GM18907 (cell line): ENCODE measurements around the gene ZNF660.
"Not testable (repeated sequence)": the region's sequence is repeated elsewhere in the genome, so short reads cannot be mapped to it uniquely, and the experiment has no call there.

Experiments used
- ATAC-seq: cut with Tn5 transposase; IDR thresholded peaks from one replicate; pipeline ENCODE4 v1.9.1; 2021; ENCODE audit warnings: mild to moderate bottlenecking, moderate library complexity; ENCODE audit not compliant: unreplicated experiment

ZNF660 gene

GRCh38 chr3:44584646-44585501 is at the start of gene ZNF660:
Gene ZNF660 (plus strand): TSS chr3:44584964. CDS start chr3:44594194, 9,230 bp downstream.
- peak; percentile 65 for ATAC-seq

- no peak for ATAC-seq
These were observed 49.4 kb upstream of the ZNF660 start for GRCh38 chr3:44535364-44535763.

GRCh38 chr3:44544811-44545210 is 40.0 kb upstream of the ZNF660 start:
- not testable (repeated sequence) for ATAC-seq

- ATAC-seq: peak; percentile 75
These were observed 29.9 kb upstream of the ZNF660 start, which contains the start of gene ZKSCAN7 for GRCh38 chr3:44554626-44555592. Gene ZKSCAN7 (plus strand): TSS chr3:44555193. CDS start chr3:44557048, 1,855 bp downstream.

- ATAC-seq: no peak
These were observed 29.0 kb upstream of the ZNF660 start for GRCh38 chr3:44555723-44556122.

GRCh38 chr3:44557074-44557473 is 27.7 kb upstream of the ZNF660 start:
- no peak for ATAC-seq

- ATAC-seq: no peak
These were observed 23.7 kb upstream of the ZNF660 start for GRCh38 chr3:44561076-44561475.

GRCh38 chr3:44562147-44562546 is 22.6 kb upstream of the ZNF660 start:
- no peak for ATAC-seq

- ATAC-seq: no peak
These were observed 16.2 kb upstream of the ZNF660 start for GRCh38 chr3:44568561-44568960.

GRCh38 chr3:44571024-44571423 is 13.7 kb upstream of the ZNF660 start:
- ATAC-seq: no peak

GRCh38 chr3:44576613-44577012 is 8.2 kb upstream of the ZNF660 start:
- ATAC-seq: no peak

- ATAC-seq: not testable (repeated sequence)
These were observed 7.3 kb upstream of the ZNF660 start for GRCh38 chr3:44577354-44577952.

GRCh38 chr3:44578316-44578715 is 6.4 kb upstream of the ZNF660 start:
- not testable (repeated sequence) for ATAC-seq

- ATAC-seq: not testable (repeated sequence)
These were observed 5.7 kb upstream of the ZNF660 start for GRCh38 chr3:44578924-44579515.

GRCh38 chr3:44579749-44580148 is 5.0 kb upstream of the ZNF660 start:
- ATAC-seq: not testable (repeated sequence)

- ATAC-seq: not testable (repeated sequence)
These were observed 3.8 kb upstream of the ZNF660 start for GRCh38 chr3:44580971-44581370.

GRCh38 chr3:44596621-44597020 is 11.9 kb downstream of the ZNF660 start:
- no peak for ATAC-seq

- no peak for ATAC-seq
These were observed 17.0 kb downstream of the ZNF660 start for GRCh38 chr3:44601749-44602148.

GRCh38 chr3:44612678-44613077 is 27.9 kb downstream of the ZNF660 start:
- ATAC-seq: no peak

- ATAC-seq: peak; percentile 90
These were observed 40.2 kb downstream of the ZNF660 start, which contains the start of gene ZNF197 for GRCh38 chr3:44624749-44625480. Gene ZNF197 (plus strand): TSS chr3:44625036. CDS start chr3:44629155, 4,119 bp downstream.
